Inflammatory macrophage treated with lipopolysaccharide for 1 hour (primary cell): ENCODE data around the gene HOXA7.

ENCODE experiments used
- DNase-seq, 2 donors: peaks; one replicate each; pipeline ENCODE4 v3.0.0-alpha.2; 2020 to 2022

HOXA7 gene

GRCh38 chr7:27116031-27116961 lies 40.2 kb downstream of the HOXA7 start:
- DNase-seq: no peak

- no peak for DNase-seq
These were observed 41.1 kb downstream of the HOXA7 start for GRCh38 chr7:27115221-27116026.

GRCh38 chr7:27114881-27115220 lies 41.6 kb downstream of the HOXA7 start:
- DNase-seq: no peak

GRCh38 chr7:27113991-27114769 lies 42.3 kb downstream of the HOXA7 start:
- no peak for DNase-seq

- no peak for DNase-seq
These were observed 43.2 kb downstream of the HOXA7 start for GRCh38 chr7:27112955-27113949.

- DNase-seq: no peak
These were observed 44.1 kb downstream of the HOXA7 start for GRCh38 chr7:27112361-27112760.

- no peak for DNase-seq
These were observed 44.7 kb downstream of the HOXA7 start for GRCh38 chr7:27111751-27112277.

- DNase-seq: no peak
These were observed 45.3 kb downstream of the HOXA7 start for GRCh38 chr7:27111042-27111750.

GRCh38 chr7:27110186-27111031 lies 46.1 kb downstream of the HOXA7 start:
- no peak for DNase-seq

- no peak for DNase-seq
These were observed 46.8 kb downstream of the HOXA7 start for GRCh38 chr7:27109466-27110185.

GRCh38 chr7:27108390-27109127 lies 47.9 kb downstream of the HOXA7 start:
- no peak for DNase-seq

- DNase-seq: no peak
These were observed 48.8 kb downstream of the HOXA7 start for GRCh38 chr7:27107391-27108381.

GRCh38 chr7:27106901-27107240 lies 49.6 kb downstream of the HOXA7 start:
- DNase-seq: no peak

GRCh38 chr7:27106181-27106900 lies 50.1 kb downstream of the HOXA7 start:
- DNase-seq: no peak

- DNase-seq: no peak
These were observed 51.0 kb downstream of the HOXA7 start for GRCh38 chr7:27105301-27106031.
